HepG2 (cell line): ENCODE data around the gene TTLL8. TPM values are rescaled to one million over a fixed set of nuclear protein-coding genes. Genes with fewer than 3 reads are reported as not detected.

Experiments used
- CHD4 ChIP-seq: fragments of 200-600 bp; sonication (generic); IDR thresholded peaks from 2 replicates; pipeline ENCODE4 v1.7.0; 2017; ENCODE audit warnings: mild to moderate bottlenecking, low read length, borderline replicate concordance
- FOXC1 ChIP-seq: sonication (generic); formaldehyde crosslinking; IDR thresholded peaks from 2 replicates; pipeline ENCODE4 v1.8.0; 2022; ENCODE audit warnings: mild to moderate bottlenecking, missing genetic modification reagents, borderline replicate concordance
- NR2F1 ChIP-seq, 2 experiments: fragments of 450-650 bp in 1 of 2; formaldehyde crosslinking in 1 of 2; IDR thresholded peaks; 2 replicates each; pipeline versions ENCODE4 v1.5.0 to v1.6.1; 2016 to 2020; ENCODE audit warnings: mild to moderate bottlenecking in 1 of 2, missing compliant biosample characterization in 1 of 2, missing genetic modification reagents in 1 of 2, moderate library complexity in 1 of 2
- ZBTB4 ChIP-seq: sonication (generic); formaldehyde crosslinking; IDR thresholded peaks from 2 replicates; pipeline ENCODE4 v1.4.0; 2020; ENCODE audit warnings: missing genetic modification reagents, mild to moderate bottlenecking, borderline replicate concordance
- ZNF383 ChIP-seq: sonication (generic); formaldehyde crosslinking; IDR thresholded peaks from 2 replicates; pipeline ENCODE4 v1.4.0; 2020; ENCODE audit warnings: missing genetic modification reagents, mild to moderate bottlenecking, borderline replicate concordance
- polyA plus RNA-seq, 8 experiments: library from polyadenylated mRNA; depleted of rRNA in 3 of 8; stranded (reverse) in 7 of 8; unstranded in 1 of 8; fragments of >200 nt; fragmentation: Illumina TruSeq in 4 of 8; extraction: Trizol in 4 of 8; gene quantifications; 2 replicates each; pipeline versions ENCODE4 v1.2.1 to v1.2.3, GENCODE V29; 2011 to 2016; ENCODE audit warnings: low read depth in 4 of 8, missing spikeins in 1 of 8, mixed read lengths in 1 of 8; ENCODE audit not compliant: insufficient read depth in 1 of 8
- total RNA-seq, 5 experiments: library from RNA; depleted of rRNA; stranded (reverse); fragments of >200 nt; fragmentation: Illumina TruSeq; extraction: Trizol; gene quantifications; 2 replicates each; pipeline ENCODE4 v1.2.3, GENCODE V29; 2016; ENCODE audit warnings: low read depth in 1 of 5
- TF ChIP-seq, protein P1 (sequence below): sonication (generic); formaldehyde crosslinking; IDR thresholded peaks from 2 replicates; pipeline ENCODE4 v1.5.1; 2020; ENCODE audit warnings: mild to moderate bottlenecking, missing genetic modification reagents, moderate library complexity
- TF ChIP-seq, protein P2 (sequence below): sonication (generic); formaldehyde crosslinking; IDR thresholded peaks from 2 replicates; pipeline ENCODE4 v1.8.1; 2023; ENCODE audit warnings: mild to moderate bottlenecking, missing genetic modification reagents
- TF ChIP-seq, protein P3 (sequence below): sonication (generic); formaldehyde crosslinking; IDR thresholded peaks from 2 replicates; pipeline ENCODE4 v1.5.0; 2020; ENCODE audit warnings: mild to moderate bottlenecking, missing genetic modification reagents
- TF ChIP-seq, protein P4 (sequence below): IDR thresholded peaks from 2 replicates; pipeline ENCODE4 v1.6.1; 2016; ENCODE audit warnings: low read depth, missing genetic modification reagents, missing compliant biosample characterization

The TTLL8 gene
- total and polyA plus RNA-seq, 2 of the 13 experiments (the other 11 are each of a cell fraction or from before 2014, with no cell fraction given), result not detected

DNA sequence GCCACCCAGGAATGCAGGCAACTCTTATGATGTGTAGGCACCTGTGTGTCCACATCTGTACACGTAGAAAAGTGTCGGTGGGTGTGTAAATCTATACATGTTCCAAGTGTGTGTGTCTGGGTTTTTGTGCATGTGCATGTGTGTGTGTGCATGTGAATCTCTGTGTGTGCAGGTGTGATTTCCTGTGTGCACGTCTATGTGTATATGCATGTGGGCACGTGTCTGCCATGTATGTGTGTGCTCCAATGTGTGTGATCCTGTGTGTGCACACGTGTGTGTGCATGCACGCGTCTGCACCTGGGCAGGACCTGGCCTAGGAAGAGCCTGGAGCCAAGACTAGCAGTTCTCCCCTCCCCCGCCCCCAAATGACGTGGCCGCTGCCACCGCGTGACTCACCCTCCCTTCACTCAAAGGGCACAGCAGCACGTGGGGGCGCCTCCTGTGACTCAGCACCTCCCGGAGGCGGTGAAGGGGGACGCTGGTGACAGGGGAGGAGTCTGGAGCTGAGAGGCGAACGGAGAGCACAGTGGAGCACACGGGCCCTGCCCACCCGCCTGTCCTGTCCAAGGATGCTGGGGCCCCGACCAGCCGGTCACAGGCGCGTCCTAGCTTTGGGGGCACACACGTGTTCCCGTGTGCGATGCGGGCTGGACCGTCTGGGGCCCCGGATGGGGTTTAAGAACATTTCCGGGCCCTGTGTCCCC is 87.4 kb downstream of the TTLL8 start (continued):
- TF ChIP-seq, protein P1, sequence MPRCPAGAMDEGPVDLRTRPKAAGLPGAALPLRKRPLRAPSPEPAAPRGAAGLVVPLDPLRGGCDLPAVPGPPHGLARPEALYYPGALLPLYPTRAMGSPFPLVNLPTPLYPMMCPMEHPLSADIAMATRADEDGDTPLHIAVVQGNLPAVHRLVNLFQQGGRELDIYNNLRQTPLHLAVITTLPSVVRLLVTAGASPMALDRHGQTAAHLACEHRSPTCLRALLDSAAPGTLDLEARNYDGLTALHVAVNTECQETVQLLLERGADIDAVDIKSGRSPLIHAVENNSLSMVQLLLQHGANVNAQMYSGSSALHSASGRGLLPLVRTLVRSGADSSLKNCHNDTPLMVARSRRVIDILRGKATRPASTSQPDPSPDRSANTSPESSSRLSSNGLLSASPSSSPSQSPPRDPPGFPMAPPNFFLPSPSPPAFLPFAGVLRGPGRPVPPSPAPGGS, result no peak
- TF ChIP-seq FOXC1 (CRISPR knock-in tag), result peak; percentile 51; the same call in 1 of the 2 replicates
- TF ChIP-seq, protein P2, sequence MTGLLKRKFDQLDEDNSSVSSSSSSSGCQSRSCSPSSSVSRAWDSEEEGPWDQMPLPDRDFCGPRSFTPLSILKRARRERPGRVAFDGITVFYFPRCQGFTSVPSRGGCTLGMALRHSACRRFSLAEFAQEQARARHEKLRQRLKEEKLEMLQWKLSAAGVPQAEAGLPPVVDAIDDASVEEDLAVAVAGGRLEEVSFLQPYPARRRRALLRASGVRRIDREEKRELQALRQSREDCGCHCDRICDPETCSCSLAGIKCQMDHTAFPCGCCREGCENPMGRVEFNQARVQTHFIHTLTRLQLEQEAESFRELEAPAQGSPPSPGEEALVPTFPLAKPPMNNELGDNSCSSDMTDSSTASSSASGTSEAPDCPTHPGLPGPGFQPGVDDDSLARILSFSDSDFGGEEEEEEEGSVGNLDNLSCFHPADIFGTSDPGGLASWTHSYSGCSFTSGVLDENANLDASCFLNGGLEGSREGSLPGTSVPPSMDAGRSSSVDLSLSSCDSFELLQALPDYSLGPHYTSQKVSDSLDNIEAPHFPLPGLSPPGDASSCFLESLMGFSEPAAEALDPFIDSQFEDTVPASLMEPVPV (CRISPR knock-in tag), result peak; percentile 72; the same call in 1 of the 2 replicates
- TF ChIP-seq ZNF383, result no peak
- TF ChIP-seq ZBTB4 (CRISPR knock-in tag), result no peak
- 0 out of 2 replicates have a peak, but pooled peaks have one; percentile 38 for TF ChIP-seq CHD4
- peak; percentile 56 to 70; a peak in 1 of 4 replicates for TF ChIP-seq NR2F1 (CRISPR knock-in tag; IDR thresholded peaks at IDR 0.05)
- TF ChIP-seq, protein P3, sequence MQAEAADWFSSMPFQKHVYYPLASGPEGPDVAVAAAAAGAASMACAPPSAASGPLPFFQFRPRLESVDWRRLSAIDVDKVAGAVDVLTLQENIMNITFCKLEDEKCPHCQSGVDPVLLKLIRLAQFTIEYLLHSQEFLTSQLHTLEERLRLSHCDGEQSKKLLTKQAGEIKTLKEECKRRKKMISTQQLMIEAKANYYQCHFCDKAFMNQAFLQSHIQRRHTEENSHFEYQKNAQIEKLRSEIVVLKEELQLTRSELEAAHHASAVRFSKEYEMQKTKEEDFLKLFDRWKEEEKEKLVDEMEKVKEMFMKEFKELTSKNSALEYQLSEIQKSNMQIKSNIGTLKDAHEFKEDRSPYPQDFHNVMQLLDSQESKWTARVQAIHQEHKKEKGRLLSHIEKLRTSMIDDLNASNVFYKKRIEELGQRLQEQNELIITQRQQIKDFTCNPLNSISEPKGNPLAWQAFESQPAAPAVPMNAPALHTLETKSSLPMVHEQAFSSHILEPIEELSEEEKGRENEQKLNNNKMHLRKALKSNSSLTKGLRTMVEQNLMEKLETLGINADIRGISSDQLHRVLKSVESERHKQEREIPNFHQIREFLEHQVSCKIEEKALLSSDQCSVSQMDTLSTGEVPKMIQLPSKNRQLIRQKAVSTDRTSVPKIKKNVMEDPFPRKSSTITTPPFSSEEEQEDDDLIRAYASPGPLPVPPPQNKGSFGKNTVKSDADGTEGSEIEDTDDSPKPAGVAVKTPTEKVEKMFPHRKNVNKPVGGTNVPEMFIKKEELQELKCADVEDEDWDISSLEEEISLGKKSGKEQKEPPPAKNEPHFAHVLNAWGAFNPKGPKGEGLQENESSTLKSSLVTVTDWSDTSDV (CRISPR knock-in tag), result peak; percentile 96
- TF ChIP-seq, protein P4, sequence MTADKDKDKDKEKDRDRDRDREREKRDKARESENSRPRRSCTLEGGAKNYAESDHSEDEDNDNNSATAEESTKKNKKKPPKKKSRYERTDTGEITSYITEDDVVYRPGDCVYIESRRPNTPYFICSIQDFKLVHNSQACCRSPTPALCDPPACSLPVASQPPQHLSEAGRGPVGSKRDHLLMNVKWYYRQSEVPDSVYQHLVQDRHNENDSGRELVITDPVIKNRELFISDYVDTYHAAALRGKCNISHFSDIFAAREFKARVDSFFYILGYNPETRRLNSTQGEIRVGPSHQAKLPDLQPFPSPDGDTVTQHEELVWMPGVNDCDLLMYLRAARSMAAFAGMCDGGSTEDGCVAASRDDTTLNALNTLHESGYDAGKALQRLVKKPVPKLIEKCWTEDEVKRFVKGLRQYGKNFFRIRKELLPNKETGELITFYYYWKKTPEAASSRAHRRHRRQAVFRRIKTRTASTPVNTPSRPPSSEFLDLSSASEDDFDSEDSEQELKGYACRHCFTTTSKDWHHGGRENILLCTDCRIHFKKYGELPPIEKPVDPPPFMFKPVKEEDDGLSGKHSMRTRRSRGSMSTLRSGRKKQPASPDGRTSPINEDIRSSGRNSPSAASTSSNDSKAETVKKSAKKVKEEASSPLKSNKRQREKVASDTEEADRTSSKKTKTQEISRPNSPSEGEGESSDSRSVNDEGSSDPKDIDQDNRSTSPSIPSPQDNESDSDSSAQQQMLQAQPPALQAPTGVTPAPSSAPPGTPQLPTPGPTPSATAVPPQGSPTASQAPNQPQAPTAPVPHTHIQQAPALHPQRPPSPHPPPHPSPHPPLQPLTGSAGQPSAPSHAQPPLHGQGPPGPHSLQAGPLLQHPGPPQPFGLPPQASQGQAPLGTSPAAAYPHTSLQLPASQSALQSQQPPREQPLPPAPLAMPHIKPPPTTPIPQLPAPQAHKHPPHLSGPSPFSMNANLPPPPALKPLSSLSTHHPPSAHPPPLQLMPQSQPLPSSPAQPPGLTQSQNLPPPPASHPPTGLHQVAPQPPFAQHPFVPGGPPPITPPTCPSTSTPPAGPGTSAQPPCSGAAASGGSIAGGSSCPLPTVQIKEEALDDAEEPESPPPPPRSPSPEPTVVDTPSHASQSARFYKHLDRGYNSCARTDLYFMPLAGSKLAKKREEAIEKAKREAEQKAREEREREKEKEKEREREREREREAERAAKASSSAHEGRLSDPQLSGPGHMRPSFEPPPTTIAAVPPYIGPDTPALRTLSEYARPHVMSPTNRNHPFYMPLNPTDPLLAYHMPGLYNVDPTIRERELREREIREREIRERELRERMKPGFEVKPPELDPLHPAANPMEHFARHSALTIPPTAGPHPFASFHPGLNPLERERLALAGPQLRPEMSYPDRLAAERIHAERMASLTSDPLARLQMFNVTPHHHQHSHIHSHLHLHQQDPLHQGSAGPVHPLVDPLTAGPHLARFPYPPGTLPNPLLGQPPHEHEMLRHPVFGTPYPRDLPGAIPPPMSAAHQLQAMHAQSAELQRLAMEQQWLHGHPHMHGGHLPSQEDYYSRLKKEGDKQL (CRISPR knock-in tag), result peak; percentile 55; the same call in 1 of the 2 replicates
